Chondrocyte (in vitro differentiated cells): ENCODE data around the gene ANKS3. TPM values are rescaled to one million over a fixed set of nuclear protein-coding genes. Genes with fewer than 3 reads are reported as not detected.
A peak's percentile ranks its signal among the peaks of the same experiment; 100 is the strongest.

Experiments used
- DNase-seq: peaks from one replicate; pipeline ENCODE4 v3.0.0; 2021; ENCODE audit warnings: mixed read lengths, low spot score
- H3K27ac Mint-ChIP-seq: one replicate; pipeline ENCODE4 v1.8.0; 2021; ENCODE audit warnings: mild to moderate bottlenecking, moderate library complexity, mixed read lengths; ENCODE audit not compliant: unreplicated experiment
- H3K27me3 Mint-ChIP-seq: 2 replicates; pipeline ENCODE4 v1.8.0; 2021; ENCODE audit warnings: low read depth, mixed read lengths
- H3K36me3 Mint-ChIP-seq: 2 replicates; pipeline ENCODE4 v1.8.0; 2021; ENCODE audit warnings: low read depth, mixed read lengths
- H3K4me1 Mint-ChIP-seq: 2 replicates; pipeline ENCODE4 v1.8.0; 2021; ENCODE audit warnings: low read depth, mild to moderate bottlenecking, mixed read lengths
- H3K4me3 Mint-ChIP-seq: one replicate; pipeline ENCODE4 v1.8.0; 2021; ENCODE audit warnings: mild to moderate bottlenecking, moderate library complexity, mixed read lengths; ENCODE audit not compliant: unreplicated experiment
- H3K9me3 Mint-ChIP-seq: 2 replicates; pipeline ENCODE4 v1.8.0; 2021; ENCODE audit warnings: low read depth, mixed read lengths
- microRNA-seq: library from miRNA; unstranded; fragments of <30 nt; microRNA quantifications from one replicate; pipeline ENCODE4 v1.2.0, GENCODE V29; 2020; ENCODE audit warnings: borderline number of aligned reads
- total RNA-seq: library from RNA; stranded (reverse); gene quantifications from 3 replicates; pipeline ENCODE4 v1.2.1, GENCODE V29; 2021
- TF ChIP-seq, protein P1 (sequence below): fragments of 200-600 bp; sonication (generic); IDR thresholded peaks from 2 replicates; pipeline ENCODE4 v1.5.0; 2021; ENCODE audit warnings: antibody characterized with exemption, mild to moderate bottlenecking, moderate library complexity

The ANKS3 gene
- total RNA-seq, 1 donor from 2014 or later = 21.8 TPM

- H3K36me3 Mint-ChIP-seq = peaks cover 10% of the 10 kb centered on the region
- no peak overlapping the region for H3K27ac Mint-ChIP-seq
- H3K9me3 Mint-ChIP-seq = no peaks in the 10 kb centered on the region
- H3K27me3 Mint-ChIP-seq = no peaks in the 10 kb centered on the region
- TF ChIP-seq, protein P1, sequence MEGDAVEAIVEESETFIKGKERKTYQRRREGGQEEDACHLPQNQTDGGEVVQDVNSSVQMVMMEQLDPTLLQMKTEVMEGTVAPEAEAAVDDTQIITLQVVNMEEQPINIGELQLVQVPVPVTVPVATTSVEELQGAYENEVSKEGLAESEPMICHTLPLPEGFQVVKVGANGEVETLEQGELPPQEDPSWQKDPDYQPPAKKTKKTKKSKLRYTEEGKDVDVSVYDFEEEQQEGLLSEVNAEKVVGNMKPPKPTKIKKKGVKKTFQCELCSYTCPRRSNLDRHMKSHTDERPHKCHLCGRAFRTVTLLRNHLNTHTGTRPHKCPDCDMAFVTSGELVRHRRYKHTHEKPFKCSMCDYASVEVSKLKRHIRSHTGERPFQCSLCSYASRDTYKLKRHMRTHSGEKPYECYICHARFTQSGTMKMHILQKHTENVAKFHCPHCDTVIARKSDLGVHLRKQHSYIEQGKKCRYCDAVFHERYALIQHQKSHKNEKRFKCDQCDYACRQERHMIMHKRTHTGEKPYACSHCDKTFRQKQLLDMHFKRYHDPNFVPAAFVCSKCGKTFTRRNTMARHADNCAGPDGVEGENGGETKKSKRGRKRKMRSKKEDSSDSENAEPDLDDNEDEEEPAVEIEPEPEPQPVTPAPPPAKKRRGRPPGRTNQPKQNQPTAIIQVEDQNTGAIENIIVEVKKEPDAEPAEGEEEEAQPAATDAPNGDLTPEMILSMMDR = no peak
- no peaks in the 10 kb centered on the region for H3K4me1 Mint-ChIP-seq
- no peak overlapping the region for H3K4me3 Mint-ChIP-seq
- DNase-seq = no peak
These were observed 84.2 kb downstream of the ANKS3 start for GRCh38 chr16:4649744-4650442.

- TF ChIP-seq, protein P1 = no peak
- Mint-ChIP-seq H3K27me3 (no peaks in the 10 kb centered on the region), H3K36me3 (peaks cover 9% of the 10 kb centered on the region), H3K4me1 (no peaks in the 10 kb centered on the region), H3K9me3 (no peaks in the 10 kb centered on the region), H3K4me3 (no peak overlapping the region), H3K27ac (no peak overlapping the region)
- no peak for DNase-seq
These were observed 85.2 kb downstream of the ANKS3 start for GRCh38 chr16:4648917-4649316.

GRCh38 chr16:4647644-4647980 lies 86.5 kb downstream of the ANKS3 start:
- Mint-ChIP-seq H3K4me3 (no peak overlapping the region), H3K27ac (peak overlapping the region; percentile 19), H3K27me3 (no peaks in the 10 kb centered on the region), H3K9me3 (no peaks in the 10 kb centered on the region), H3K4me1 (no peaks in the 10 kb centered on the region), H3K36me3 (peaks cover 5% of the 10 kb centered on the region)
- no peak for DNase-seq
- TF ChIP-seq, protein P1 = no peak

- H3K27me3 Mint-ChIP-seq = no peaks in the 10 kb centered on the region
- no peak overlapping the region for H3K27ac Mint-ChIP-seq
- DNase-seq = no peak
- no peaks in the 10 kb centered on the region for H3K4me1 Mint-ChIP-seq
- no peaks in the 10 kb centered on the region for H3K9me3 Mint-ChIP-seq
- H3K36me3 Mint-ChIP-seq = peaks cover 5% of the 10 kb centered on the region
- TF ChIP-seq, protein P1 = no peak
- H3K4me3 Mint-ChIP-seq = no peak overlapping the region
These were observed 87.1 kb downstream of the ANKS3 start for GRCh38 chr16:4646773-4647643.

Small RNA genes within 50 kb of the gene (microRNA-seq; reads per million reads assigned to microRNA genes)
- gene MIR6769A = not detected

Other genes starting within 250 kb of the ANKS3 start
- gene CDIP1, start 195.5 kb downstream of the ANKS3 start, total RNA-seq = 23.9 to 36.8 TPM (median 36.4 TPM) in 3 replicates
- 0.12 to 0.23 TPM in 2 of 3 replicates, not detected in the other for gene C16orf96, start 177.9 kb downstream of the ANKS3 start, total RNA-seq
- gene UBALD1, start 119.4 kb downstream of the ANKS3 start, total RNA-seq = 22.9 to 36.6 TPM (median 23.6 TPM) in 3 replicates
- gene MGRN1, start 109.4 kb downstream of the ANKS3 start, total RNA-seq = 81.9 to 88.4 TPM (median 83.4 TPM) in 3 replicates
- 20.4 to 27.4 TPM (median 22.9 TPM) in 3 replicates for gene NUDT16L1, start 40.7 kb downstream of the ANKS3 start, total RNA-seq
- gene DNAAF8, start 266 bp upstream of the ANKS3 start, total RNA-seq = 2.0 to 2.6 TPM (median 2.2 TPM) in 3 replicates
- gene ZNF500, start 32.9 kb upstream of the ANKS3 start, total RNA-seq = 13.1 to 16.2 TPM (median 14.7 TPM) in 3 replicates
- not detected in 3 replicates for gene SEPTIN12, start 54.1 kb upstream of the ANKS3 start, total RNA-seq
- not detected in 3 replicates for gene SMIM22, start 61.1 kb upstream of the ANKS3 start, total RNA-seq
- gene ROGDI, start 68.4 kb upstream of the ANKS3 start, total RNA-seq = 24.9 to 37.6 TPM (median 35.6 TPM) in 3 replicates
- gene GLYR1, start 113.0 kb upstream of the ANKS3 start, total RNA-seq = 56.8 to 78.7 TPM (median 58.9 TPM) in 3 replicates
- gene UBN1, start 113.2 kb upstream of the ANKS3 start, total RNA-seq = 38.3 to 43.3 TPM (median 40.1 TPM) in 3 replicates
- gene PPL, start 202.9 kb upstream of the ANKS3 start, total RNA-seq = 0.22 to 1.2 TPM (median 0.97 TPM) in 3 replicates
- not detected in 3 replicates for gene SEC14L5, start 224.1 kb upstream of the ANKS3 start, total RNA-seq